Epithelial cell of esophagus (primary cell): ENCODE results near the gene GABBR2.

Source experiments
- DNase-seq: peaks from one replicate; pipeline ENCODE4 v3.0.0; 2010; ENCODE audit warnings: low read depth
- H3K4me3 ChIP-seq: 2 replicates; pipeline ENCODE4 v1.5.1; 2011; ENCODE audit warnings: mild to moderate bottlenecking, low read length, control low read depth
- TF ChIP-seq, protein P1 (sequence below): IDR thresholded peaks from 2 replicates; pipeline ENCODE4 v1.5.1; 2011; ENCODE audit warnings: low read depth, mild to moderate bottlenecking, low read length, control low read depth, inconsistent platforms; ENCODE audit not compliant: insufficient read depth; ENCODE audit errors: missing control alignments

The GABBR2 gene

DNA sequence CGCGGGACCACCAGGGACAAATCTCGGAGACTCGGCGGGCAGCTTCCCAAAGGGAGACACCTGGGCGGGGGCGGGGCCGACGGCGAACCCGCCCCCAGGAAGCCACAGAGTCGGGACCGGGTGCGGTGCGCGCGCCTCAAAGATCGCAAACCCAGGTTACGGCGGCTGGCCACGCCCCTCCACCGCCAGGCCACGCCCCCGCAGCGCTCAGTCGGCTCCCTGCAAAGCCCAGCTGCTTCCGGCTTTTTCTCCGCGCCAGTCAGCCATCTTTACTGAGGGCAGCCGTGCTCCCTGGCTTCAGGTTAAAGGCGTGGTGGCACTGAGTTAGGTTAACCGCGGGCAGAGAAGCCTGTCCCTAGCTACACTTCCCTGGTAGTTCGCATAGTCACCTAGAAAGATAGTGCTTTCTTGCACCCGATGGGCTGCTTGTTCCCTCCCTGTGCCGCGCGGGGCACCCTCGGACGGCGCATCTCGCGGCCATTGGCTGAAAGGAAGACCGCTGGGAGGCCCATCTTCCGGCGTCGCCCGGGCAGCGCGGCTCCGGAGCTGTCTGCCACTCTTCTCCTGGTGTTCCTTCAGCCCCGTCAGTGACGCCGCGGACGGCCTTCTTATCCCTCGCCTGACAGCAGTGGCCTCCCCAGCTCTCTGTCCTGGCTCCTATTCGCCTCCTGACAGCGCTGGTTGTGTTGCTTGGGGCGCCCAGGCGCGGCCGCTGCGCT, 453.0 kb downstream of the GABBR2 start, which contains the start of gene TBC1D2:
TBC1D2 (minus strand) TSS at position 72 of the 719 bp plus-strand sequence. CDS start 108 bp downstream, outside the sequence.
- DNase-seq = peak; percentile 97
- TF ChIP-seq, protein P1, sequence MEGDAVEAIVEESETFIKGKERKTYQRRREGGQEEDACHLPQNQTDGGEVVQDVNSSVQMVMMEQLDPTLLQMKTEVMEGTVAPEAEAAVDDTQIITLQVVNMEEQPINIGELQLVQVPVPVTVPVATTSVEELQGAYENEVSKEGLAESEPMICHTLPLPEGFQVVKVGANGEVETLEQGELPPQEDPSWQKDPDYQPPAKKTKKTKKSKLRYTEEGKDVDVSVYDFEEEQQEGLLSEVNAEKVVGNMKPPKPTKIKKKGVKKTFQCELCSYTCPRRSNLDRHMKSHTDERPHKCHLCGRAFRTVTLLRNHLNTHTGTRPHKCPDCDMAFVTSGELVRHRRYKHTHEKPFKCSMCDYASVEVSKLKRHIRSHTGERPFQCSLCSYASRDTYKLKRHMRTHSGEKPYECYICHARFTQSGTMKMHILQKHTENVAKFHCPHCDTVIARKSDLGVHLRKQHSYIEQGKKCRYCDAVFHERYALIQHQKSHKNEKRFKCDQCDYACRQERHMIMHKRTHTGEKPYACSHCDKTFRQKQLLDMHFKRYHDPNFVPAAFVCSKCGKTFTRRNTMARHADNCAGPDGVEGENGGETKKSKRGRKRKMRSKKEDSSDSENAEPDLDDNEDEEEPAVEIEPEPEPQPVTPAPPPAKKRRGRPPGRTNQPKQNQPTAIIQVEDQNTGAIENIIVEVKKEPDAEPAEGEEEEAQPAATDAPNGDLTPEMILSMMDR = peak; percentile 18

DNA sequence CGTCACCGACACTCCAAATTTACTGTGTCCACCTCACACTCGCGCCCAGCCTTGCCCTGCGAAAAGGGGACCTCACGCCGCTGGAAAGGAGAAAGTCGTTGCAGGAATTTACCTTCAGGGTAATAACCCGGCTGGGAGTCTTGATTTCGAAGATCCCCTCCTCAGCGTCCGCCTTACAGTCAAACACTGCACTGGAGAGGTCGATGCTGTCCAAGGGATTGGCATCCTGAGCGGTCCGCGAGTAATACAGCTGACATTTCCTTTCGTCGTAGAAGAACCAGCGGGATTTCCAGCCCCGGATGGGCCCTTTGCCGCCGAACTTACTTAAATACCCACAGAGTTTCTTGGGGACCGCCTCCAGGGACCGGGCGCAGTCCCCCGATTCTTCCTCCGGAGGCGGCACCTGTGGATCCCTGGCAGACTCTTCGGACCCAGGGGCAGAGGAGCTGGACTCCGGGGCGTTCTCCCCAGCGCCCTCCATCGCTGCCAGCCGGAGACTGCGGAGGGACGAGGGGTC, 453.6 kb downstream of the GABBR2 start:
- DNase-seq = peak; percentile 61
- TF ChIP-seq, protein P1 = no peak
- peak overlapping the region; percentile 97 for H3K4me3 ChIP-seq

More for the DNA sequence above, 453.0 kb downstream of the GABBR2 start, which contains the start of gene TBC1D2:
- H3K4me3 ChIP-seq = peak within 1 kb of the TSS; percentile 97

DNA sequence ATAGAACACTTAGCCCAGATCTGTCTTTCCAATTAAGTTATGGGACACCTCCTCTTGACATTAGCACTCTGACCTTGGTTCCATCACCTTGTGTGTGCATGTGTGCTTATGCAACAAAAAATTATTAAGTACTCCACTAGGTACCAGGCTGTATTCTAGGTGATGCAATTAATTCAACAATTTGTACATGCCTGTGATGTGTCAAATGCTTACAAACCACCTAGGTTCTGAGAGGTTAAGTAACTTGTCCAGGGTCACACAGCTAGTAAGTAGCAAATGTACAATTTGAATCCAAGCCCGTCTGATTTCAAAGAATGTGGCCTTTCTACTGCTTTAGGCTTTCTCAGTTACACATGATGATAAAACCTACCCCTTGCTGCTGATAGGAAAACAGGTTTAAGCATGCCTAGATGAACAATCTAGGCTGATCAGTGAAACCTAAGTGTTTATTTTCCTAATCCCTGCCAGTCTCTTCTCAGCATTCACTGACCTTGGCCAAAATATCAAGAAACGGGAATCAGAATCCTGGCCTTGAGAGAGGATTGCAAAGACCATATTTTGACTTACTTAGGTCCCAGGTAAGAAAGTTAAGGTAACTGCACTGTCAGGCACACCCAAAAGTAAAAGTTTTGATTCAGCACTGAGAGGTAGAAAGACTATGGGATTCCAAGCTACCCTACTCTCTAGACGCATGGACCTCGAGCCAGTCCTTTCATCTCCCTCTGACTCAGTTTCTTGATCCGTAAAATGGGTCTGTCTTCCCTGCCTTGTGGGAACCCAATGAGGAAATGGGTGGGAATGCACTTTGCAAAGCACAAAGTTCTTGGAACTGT, 454.3 kb downstream of the GABBR2 start:
- TF ChIP-seq, protein P1 = no peak
- H3K4me3 ChIP-seq = peak overlapping the region; percentile 97
- peak; percentile 71 for DNase-seq

DNA sequence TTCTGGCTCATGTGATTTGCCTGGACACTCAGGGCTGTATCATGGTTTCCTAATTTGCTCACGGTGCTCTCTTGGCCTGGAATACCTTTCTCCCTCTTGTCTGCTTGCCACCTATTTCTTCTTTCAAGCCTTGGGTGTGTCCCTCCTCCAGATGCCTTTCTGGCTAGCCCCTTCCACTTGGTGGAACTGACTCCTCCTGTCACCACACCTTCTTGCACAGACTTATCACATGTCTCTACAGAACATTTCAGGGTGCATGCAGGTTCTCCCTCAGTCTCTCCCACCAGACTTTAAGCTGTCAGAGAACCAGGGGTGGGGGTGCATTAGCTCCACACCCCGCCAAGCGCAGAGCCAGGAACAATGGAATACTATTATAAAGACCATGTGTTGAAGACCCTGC, 455.2 kb downstream of the GABBR2 start:
- TF ChIP-seq, protein P1 = no peak
- H3K4me3 ChIP-seq = peak overlapping the region; percentile 97
- DNase-seq = peak; percentile 37

DNA sequence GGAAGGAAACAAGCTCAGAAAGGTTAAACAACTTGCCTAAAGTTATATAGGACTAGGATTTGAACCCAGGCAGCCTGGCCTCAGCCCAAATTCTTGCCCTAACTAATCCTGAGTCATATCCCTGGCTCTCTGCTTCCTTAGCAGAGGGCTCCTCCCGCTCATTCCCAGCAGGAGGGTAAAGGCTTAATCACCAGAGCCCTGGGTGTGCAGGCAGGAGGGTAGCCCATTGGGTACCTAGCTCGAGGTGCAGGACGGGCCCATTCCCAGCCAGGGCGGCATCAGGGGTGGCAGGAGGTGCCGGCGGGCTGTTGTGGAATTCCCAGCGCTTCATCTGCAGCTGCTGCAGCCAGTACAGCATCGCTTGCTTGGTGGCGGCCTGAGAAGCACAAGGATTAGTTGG, 457.2 kb downstream of the GABBR2 start:
- no peak overlapping the region for H3K4me3 ChIP-seq
- DNase-seq = peak; percentile 96
- TF ChIP-seq, protein P1 = no peak

DNA sequence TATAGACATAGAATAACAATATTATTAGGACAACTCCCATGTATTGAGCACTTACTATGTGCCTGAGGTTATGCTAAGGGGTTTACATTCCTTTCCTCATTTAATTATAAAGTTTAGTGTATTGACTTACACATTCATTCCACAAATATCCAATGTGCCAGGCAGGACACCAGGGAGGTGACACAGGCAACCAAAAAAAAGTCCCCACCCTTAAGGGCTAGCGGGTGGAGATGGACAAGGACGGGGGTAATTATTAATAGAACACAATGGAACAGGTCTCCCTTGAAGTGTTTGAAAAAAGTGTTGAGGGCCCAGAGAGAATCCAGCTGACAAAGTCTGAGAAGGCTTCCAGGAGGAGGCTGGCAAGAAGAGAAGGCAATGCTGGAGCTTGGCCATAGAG, 459.0 kb downstream of the GABBR2 start:
- TF ChIP-seq, protein P1 = no peak
- H3K4me3 ChIP-seq = no peak overlapping the region
- no peak for DNase-seq
